Activated gamma-delta T cell treated with Interleukin-2 at 50 U/mL for 16 hours (primary cell): ENCODE results near the gene MSH4.
"Not testable (repeated sequence)": the region's sequence is repeated elsewhere in the genome, so short reads cannot be mapped to it uniquely, and the experiment has no call there.

ENCODE experiments used
- DNase-seq: peaks from one replicate; pipeline ENCODE4 v3.0.0-alpha.2; 2020

Gene MSH4

GRCh38 chr1:75797606-75798216, 1.0 kb downstream of the MSH4 start:
- DNase-seq, result no peak

GRCh38 chr1:75801480-75801879, 4.8 kb downstream of the MSH4 start:
- not testable (repeated sequence) for DNase-seq

- no peak for DNase-seq
Observed at GRCh38 chr1:75808921-75809320, 12.2 kb downstream of the MSH4 start.

- DNase-seq, result not testable (repeated sequence)
Observed at GRCh38 chr1:75810113-75810512, 13.4 kb downstream of the MSH4 start.

DNA sequence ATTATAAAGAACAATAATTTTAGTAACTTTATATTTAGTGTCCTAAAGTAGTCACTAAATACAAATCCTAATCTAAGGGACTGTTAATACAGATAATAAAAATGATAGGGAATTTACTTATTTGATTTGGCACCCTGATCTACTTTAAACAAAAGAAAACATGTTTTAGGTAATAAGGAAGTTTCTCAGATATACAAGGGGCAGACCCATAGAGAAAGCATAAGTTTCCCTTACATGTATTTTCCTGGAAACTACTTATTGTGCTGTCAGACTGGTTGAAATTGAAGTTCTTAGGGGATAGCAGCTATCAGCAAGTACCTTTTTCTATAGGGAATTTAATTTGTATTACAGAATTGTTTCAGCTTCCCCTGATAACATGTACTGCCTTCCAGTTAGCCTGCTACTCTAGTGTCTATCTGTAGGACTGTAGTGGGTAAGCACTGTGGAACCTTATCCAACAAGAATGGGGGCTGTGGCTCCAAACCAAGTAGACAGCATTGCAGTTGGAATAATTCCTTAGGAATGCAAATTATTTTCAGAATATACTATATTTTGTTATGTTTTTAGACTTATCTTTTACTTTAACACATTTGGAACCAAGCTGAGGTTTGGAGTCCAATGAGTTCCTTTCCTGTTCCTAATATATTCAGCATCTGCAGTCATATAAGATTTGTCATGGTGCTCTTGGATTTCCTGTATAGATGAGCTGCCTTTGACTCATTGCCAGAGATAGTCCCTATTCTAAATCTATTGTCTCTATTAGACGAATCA, 14.7 kb downstream of the MSH4 start:
- DNase-seq, result no peak

DNA sequence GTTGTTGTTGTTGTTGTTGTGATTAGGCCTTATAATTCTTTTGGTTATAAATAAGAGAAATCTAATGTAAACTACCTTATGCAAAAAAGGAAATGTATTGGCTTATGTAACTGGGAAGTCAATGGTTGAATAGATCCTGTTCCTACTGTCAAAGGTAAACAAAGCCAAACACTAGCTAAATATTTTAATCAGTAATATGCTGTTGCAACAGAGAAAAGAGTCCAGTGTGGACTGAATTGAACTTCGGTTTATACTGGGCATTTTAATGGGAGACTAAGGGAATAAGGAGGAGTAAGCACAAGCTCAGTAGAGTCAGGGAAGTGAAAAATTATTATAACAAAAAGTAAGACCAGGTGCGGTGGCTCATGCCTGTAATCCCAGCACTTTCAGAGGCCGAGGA, 15.4 kb downstream of the MSH4 start:
- DNase-seq, result no peak

DNA sequence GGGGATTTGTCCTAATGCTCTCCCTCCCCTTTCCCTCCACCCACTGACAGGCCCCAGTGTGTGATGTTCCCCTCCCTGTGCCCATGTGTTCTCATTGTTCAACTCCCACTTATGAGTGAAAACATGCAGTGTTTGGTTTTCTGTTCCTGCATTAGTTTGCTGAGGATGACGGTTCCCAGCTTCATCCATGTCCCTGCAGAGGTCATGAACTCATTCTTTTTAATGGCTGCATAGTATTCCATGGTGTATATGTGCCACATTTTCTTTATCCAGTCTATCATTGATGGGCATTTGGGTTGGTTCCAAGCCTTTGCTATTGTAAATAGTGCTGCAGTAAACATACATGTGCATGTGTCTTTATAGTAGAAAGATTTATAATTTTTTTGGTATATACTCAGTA, 26.9 kb downstream of the MSH4 start:
- DNase-seq, result not testable (repeated sequence)

DNA sequence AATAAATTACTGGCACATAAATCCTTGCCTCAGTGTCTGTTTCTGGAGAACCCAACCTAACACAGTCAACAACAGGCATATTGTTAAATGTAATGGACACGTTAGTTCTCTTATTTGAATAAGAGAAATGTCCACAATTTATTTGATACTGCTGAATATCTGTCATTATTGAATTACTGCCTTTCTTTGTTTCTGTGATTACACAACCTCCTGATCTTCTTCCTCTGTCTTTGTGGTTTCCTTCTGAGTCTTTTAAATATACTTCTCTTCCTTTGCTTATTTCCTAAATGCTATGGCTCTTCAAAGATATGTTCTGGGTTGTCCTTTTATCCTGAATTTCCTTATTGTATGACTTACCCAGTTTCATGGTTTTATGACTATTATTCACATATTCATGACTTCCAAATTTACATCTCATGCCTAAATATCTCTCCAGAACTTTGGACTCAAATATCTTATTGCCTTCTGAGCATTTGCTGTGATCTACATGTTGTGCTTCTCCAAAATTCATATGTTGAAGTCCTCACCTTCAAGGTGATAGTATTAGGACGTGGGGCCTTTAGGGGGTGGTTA, 39.9 kb downstream of the MSH4 start:
- no peak for DNase-seq

- DNase-seq, result no peak
Observed at GRCh38 chr1:75838079-75838478, 41.4 kb downstream of the MSH4 start.

DNA sequence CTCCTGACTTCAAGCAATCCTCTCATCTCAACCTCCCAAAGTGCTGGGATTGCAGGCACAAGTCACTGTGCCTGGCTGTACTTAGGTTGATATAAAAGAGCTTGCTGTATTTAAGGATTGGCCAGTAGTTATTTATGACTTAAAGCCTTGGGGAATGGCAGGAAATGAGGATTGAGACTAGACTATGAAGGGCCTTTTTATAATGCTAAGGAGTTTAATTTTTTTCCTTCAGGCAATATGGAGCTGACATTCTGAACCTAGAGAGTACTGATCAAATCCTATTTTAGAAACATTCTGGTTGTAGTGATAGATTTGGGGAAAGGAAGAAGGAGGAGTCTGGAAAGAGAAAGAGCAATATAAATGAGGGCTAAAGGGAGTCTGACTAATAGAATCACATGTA, 44.7 kb downstream of the MSH4 start:
- no peak for DNase-seq

GRCh38 chr1:75845576-75845975, 48.9 kb downstream of the MSH4 start:
- no peak for DNase-seq

DNA sequence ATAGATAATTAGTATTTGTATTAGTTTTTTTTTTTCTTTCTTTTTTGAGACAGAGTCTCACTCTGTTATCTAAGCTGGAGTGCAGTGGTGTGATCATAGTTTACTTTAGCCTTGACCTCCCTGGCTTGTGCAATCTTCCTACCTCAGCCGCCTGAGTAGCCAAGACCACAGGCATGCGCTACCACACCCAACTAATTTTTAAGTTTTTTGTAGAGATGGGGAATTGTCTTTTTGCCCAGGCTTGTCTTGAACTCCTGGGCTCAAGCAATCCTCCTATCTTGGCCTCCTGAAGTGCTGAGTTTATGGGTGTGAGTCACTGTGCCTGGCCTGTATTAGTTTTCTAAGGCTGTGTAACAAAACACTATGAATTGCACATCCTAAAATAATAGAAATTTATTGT, 58.3 kb downstream of the MSH4 start:
- DNase-seq, result no peak

- no peak for DNase-seq
Observed at GRCh38 chr1:75855734-75856133, 59.1 kb downstream of the MSH4 start.

DNA sequence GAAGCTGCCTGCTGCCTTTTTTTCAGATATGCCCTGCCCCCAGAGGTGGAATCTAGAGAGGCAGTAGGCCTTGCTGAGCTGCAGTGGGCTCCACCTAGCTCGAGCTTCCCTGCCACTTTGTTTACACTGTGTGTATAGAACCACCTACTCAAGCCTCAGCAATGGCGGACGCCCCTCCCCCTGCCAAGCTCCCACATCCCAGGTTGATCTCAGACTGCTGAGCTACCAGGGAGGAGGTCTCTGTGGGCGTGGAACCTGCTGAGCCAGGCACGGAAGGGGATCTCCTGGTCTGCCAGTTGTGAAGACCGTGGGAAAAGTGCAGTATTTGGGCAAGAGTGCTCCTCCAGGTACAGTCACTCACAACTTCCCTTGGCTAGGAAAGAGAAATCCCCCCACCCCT, 65.1 kb downstream of the MSH4 start:
- no peak for DNase-seq

DNA sequence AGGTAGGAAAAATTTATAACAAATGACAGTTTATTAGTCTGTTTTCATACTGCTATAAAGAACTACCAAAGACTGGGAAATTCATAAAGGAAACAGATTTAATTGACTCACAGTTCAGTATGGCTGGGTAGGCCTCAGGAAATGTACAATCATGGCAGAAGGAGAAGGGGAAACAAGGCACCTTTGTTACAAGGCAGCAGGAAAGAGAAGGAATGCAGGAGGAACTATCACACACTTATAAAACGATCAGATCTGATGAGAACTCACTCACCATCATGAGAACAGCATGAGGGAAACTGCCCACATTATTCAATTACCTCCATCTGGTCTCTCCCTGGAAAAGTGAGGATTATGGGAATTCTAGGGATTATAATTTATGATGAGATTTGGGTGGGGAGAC, 74.3 kb downstream of the MSH4 start:
- no peak for DNase-seq

DNA sequence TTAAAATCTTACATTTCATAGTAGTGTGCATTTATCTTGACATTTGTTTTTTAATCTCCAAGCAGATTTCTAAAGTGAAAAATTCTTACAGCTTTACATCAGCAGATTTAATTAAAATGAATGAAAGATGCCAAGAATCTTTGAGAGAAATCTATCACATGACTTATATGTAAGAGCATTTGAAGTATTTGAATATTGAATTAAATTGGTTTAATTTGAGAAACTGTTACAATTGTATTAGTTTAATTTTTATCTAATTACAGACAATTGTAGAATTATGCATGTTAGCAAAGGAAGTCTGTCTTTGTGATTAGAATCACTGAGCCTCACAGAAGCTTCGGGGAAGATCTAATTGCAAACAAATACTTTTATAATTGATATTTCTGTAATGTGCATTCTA, 83.3 kb downstream of the MSH4 start:
- DNase-seq, result no peak

- no peak for DNase-seq
Observed at GRCh38 chr1:75884437-75884836, 87.8 kb downstream of the MSH4 start.

GRCh38 chr1:75901371-75901770, 104.7 kb downstream of the MSH4 start:
- DNase-seq, result no peak

DNA sequence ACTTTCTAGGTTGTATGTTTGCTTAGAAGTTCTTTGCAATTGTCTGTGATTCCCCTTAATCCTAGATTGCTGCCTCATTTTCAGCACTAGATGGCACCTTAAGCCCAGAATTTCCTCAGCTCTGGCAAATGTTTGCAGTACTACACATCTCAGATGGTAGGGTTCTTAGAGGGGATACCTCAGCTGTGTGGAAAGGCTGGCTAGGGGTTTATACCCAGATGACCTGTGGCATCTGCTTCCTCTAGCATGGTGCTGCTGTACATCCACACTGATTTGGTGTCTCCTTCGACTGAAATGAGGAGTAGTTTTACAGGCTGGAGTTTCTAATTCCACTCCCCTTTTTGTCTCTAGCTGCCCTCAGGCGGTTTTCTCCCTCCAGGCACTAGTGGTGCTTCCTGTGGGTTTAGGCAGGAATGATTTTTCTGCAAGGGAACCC, 112.1 kb downstream of the MSH4 start:
- no peak for DNase-seq

DNA sequence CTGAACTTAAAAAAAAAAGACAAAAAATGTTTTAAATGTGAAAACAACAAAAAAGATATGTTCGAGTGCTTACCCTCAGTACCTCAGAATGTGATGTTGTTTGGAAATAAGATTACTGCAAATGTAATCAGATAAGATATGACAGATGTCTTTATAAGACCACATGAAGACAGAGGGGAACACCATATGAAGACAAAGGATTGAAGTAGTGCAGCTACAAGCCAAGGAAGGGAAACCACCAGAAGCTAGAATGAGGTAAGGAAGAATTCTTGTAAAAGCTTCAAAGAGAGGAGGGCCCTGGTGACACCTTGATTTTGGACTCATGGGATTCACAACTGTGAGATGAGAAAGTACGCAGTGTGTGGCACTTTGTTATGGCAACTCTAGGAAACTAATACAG, 120.2 kb downstream of the MSH4 start:
- no peak for DNase-seq

GRCh38 chr1:75922698-75923097, 126.0 kb downstream of the MSH4 start:
- DNase-seq, result no peak

DNA sequence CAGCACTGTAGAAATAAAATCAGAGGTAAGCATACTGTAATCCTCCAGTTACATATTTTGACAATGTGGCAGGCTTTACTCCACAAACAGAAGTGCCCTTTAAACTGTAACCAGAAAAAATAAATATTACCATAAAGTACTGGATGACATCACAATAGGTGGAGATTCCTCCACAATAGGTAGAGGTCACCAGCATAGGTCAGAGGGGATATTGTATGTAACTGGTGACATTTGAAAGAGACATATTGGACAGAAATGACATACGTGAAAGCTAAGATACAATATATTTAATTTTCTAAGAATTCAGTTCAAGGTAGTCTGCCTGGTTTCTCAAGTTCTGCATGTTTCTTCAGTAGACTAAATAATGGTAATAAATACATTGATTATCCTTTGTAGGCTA, 135.6 kb downstream of the MSH4 start, which contains the start of gene ASB17:
ASB17 (minus strand) TSS at position 101 of the 400 bp plus-strand sequence. CDS start 113 bp downstream, outside the sequence.
- no peak for DNase-seq

DNA sequence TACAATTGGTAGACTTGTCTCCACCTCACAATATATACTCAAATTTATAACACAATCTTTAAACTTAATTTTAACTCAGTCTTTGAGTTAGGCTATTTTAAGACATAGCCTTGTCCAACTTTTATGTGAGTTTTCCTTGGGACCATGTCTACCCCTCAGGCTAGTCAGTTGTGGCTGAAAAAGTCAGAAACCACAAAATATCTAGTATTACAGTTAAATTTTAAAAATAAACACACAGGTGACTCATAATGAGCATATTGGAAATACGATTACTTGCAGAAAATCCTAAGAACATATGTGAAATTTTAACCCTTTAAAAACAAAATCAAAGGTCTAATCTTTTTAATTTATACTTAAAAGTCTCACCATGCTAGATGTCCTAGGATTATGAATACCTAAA, 140.4 kb downstream of the MSH4 start:
- DNase-seq, result no peak

- not testable (repeated sequence) for DNase-seq
Observed at GRCh38 chr1:75943037-75943436, 146.4 kb downstream of the MSH4 start.
